HG02870 (cell line): ENCODE measurements around the gene BAIAP2L1.
A peak's percentile ranks its signal among the peaks of the same experiment; 100 is the strongest.

Experiments
- ATAC-seq: cut with Tn5 transposase; IDR thresholded peaks from one replicate; pipeline ENCODE4 v1.9.1; 2021; ENCODE audit warnings: mild to moderate bottlenecking, moderate library complexity; ENCODE audit not compliant: unreplicated experiment

The BAIAP2L1 gene

DNA sequence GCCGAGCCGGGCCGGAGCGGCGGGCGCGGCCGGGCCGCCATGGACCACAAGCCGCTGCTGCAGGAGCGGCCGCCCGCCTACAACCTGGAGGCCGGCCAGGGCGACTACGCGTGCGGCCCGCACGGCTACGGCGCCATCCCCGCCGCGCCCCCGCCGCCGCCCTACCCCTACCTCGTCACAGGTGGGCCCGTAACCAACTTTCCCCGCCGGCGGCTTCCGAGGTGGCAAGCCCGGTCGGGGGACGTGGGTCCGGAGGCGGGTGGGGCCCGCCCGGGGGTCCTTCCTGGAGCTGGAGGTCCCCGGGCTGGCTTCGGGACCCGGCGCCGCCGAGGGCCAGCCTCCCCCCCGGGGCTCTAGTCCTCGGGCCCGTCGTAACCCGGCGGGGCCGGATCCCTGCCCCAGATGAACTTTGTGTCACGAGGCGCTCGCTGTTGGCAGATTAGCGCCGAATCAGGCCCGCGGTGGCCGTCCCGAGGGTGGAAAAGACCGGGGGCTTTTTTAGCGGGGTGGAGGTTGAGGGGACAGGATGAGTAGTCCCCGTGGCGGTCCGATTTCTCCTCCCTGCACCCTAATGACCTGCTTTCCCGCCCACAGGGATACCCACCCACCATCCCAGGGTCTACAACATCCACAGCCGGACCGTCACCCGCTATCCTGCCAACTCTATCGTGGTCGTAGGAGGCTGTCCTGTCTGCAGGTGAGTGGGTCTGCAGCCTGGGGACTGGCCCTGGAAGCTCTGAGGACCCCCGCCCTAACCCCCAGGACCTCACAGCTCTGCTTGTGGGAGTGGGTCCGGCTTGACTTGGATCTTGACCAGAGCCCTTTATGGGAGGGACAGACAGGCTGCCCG is 118.9 kb downstream of the BAIAP2L1 start:
- peak; percentile 30 for ATAC-seq

DNA sequence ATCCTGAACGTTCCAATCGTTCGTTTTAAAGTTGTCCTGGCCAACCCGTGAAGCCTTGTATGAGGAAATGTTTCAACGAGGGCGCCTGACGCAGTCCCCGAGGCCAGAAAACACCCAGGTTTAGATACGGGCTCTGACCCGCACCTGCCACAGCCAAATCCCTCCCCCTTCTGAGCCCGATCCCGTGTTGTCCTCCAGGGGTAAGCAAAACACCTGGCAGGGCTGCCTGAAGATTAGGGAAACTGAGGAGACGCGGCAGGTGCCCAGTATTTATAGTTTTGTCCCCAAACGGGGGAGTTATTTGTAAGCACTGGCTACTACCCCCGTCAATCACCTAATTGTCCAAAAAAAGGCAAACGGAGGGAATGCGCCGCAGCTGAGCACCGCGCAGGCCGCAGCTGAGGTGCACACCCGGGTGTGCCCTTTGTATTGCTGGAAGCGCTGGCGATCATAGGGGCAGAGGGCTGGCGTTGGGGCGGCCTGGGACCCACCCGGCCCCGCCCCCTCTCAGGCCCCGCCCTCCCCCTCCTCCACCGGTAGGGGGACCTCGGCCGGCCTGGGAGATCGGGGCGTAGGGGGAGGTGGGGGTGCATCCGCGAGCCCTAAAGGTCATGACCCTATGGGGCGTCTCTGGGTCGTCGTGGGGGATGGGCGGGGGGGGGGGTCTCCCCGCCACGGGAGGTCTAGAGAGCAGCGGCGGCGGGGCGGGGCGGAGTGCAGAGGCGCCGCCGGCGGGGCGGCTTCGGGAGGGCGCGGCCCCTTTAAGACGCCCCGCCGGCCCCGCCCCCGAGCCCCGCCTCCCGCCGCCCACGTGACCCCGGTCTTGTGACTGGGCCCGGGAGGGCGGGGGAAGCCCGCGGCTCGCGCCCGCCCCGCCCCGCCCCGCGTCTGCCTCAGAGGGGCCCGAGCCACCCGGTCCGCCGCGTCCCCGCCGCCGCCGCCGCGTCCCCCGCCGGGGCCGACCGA is 119.8 kb downstream of the BAIAP2L1 start, which contains the start of gene BRI3:
Gene BRI3 (plus strand): TSS at position 896 of the 966 bp plus-strand sequence. CDS start 110 bp downstream, outside the sequence.
- peak; percentile 77 for ATAC-seq

DNA sequence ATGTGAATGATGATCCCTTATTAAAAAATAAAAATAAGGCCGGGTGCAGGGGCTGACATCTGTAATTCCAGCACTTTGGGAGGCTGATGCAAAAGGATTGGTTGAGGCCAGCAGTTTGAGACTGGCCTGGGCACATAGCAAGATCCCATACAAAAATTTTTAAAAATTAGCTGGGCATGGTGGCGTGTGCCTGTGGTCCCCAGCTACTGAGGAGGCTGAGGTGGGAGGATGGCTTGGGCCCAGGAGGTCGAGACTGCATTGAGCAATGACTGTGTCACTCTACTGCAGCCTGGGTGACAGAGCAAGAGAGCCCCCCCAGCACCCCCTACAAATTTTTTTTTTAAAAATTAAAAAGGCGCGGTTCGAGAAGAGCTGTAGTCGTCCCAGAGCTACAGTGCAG is 120.6 kb downstream of the BAIAP2L1 start:
- no peak for ATAC-seq

DNA sequence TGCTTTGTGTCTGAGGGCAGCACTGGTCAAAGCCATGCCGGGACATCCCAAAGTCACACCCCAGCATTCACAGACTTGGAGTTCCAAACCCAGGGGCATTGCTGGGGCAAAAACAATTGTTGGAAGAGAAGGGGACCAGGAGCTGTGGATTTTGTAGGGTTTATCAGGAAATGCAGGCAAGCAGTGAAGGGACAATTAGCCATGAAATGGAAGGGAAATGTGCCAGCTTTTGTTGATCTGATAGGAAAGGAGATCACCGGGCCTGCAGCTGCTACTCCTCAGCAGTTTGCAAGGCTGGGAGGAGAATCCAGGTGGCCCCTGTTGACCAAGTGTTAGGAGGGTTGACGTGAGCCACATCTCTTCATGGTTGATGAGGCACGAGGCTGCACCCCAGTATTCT is 122.0 kb downstream of the BAIAP2L1 start:
- ATAC-seq: no peak

DNA sequence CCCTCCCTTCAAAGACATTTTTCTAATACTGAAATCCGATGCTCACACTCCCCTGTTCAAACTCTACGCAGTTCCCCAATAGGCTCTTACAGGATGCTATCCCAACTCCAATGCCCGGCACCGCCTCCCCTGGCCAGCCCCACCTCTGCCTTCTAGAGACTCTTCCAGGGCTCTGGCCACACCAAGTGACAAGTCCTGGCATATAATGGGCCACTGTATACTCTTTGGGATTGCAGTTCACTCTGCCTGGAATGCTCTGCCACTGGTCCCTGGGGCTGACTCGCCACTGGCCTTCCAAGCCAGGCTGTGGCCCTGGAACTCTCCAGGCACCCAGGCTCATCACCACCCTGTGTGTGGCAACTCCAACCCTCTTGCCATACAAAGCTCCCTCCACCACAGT is 122.5 kb downstream of the BAIAP2L1 start:
- no peak for ATAC-seq

DNA sequence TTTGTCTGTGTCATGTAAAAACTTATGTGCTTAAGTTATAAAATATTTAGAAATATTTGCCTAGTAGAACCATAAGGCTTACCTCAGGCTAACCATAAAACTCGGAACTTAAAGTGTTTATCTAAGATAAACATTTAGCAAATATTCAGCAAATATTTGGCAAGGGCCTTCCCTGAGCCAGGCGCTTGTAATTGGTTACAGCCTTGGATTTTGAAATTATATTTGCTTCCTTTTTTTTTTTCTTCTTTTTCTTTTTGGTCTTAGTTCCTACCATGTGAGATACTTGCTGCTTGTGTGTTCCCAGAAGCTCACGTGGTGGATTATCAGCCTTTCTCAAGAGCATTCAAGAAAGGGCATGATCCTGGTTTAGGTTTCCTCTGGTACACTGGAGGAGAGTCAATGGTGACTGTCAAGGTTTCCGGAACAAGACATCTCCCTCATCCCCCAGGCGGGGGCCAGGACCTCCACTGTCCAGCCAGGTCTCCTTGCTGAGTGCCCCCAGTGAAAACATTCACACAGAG is 124.6 kb downstream of the BAIAP2L1 start:
- no peak for ATAC-seq

DNA sequence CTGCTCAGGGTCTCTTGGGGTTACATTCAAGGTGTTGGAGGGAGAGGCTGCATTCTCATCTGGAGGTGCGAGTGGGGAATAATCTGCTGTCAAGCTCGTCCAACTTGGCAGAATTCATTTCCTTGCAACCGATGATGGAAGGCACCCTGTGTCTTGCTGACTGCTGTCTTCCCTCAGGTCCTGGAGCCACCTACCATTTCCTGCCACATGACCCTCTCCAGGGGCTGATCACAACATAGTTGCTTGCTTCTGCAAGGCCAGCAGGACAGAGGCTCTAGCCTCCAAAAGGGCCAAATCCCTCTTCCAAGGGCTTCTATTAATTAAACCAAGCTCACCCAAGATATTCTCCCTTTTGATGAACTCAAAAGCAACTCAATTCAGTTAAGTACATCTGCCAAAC is 133.6 kb downstream of the BAIAP2L1 start:
- no peak for ATAC-seq

DNA sequence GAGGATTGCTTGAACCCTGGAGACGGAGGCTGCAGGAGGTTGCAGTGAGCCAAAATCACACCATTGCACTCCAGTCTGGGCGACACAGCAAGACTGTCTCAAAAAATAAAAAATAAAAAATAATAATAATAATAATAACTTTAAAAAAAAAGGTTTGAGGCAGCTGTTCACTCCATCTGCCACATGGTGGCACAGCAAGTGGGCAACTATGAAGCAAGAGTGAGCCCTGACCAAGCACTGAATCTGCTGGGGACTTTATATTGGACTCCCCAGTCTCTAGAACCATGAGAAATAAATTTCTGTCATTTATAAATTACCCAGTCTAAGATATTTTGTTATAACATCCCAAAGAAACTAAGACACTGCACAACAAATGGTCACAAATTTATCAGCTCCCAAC is 134.1 kb downstream of the BAIAP2L1 start:
- no peak for ATAC-seq

DNA sequence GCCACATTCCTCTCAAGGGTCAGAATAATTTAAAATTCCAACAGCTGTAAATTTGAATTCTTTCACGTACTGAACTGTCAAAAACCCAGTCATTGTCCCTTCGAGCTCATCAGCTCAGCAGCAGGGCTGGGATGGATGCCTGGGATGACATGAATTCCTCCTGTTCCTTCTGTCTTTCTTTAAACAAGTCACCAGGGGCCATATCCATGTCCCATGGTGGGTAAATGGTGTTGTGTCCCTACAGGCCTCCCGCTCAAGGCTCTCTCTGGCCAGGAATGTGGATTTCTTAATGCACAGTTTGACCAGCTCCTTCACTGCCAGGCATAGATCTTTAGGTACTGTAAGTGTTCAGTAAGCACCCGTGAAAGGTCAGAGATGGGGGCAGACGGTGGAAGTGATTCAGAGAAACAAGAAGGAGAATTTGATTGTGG is 135.0 kb downstream of the BAIAP2L1 start:
- no peak for ATAC-seq

DNA sequence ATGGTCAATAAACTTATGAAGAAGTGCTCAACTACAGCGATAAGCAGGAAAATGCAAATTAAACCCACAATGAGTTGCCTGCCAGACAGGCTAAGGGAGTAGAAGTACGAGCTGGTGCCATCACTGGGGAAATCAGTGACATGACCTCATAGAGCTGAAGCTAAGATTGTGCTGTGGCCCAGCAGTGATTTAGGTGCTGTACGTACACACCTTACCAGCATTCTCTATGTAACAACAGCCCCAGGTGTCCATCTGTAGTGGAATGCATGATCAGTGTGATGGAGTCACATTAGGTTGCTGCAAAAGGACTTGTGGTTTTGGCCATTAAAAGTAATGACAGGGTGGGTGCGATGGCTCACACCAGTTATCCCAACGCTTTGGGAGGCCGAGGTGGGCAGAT is 143.2 kb downstream of the BAIAP2L1 start:
- ATAC-seq: no peak

DNA sequence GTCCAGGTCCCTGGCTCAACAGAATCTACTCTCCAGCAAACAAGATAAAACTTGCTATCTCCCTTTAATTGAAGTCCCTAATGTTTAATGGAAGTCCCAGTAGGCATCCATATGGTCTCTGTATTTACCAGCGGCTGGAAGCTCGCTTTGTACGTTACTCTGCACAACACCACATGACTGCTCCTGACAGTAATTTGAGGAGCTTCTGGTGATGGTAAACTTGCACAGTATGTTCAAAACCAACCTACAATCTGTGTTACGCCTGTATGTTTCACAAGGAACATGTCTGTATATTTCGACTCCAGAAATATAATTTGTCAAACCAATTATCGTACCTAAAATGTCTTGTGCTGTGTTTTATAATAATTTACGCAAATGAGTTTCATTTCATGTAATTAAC is 144.5 kb downstream of the BAIAP2L1 start:
- ATAC-seq: no peak

DNA sequence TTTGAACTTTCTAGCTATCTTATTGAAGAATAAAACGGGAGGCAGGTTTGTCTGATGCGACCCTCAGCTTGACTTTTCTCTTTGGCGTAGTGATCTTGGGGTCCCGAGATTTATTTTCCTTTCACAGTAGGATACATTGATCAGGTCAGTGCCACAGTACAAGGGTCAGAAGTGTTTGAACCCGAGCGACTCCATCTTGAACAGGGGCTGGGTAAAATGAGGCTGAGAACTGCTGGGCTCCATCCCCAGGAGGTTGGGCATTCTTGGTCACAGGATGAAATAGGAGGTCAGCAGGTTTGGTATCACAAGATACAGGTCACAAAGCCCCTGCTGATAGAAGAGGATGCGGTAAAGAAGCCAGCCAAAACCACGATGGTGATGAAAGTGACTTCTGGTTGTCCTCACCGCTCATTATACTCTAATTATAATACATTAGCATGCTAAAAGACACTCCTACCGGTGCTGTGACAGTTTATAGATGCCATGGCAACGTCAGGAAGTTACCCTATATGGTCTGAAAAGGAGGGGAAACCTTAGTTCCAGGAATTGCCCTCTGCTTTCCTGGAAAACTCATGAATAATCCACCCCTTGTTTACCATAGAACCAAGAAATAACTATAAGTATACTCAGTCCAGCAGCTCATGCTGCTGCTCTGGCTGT is 145.8 kb downstream of the BAIAP2L1 start:
- no peak for ATAC-seq

DNA sequence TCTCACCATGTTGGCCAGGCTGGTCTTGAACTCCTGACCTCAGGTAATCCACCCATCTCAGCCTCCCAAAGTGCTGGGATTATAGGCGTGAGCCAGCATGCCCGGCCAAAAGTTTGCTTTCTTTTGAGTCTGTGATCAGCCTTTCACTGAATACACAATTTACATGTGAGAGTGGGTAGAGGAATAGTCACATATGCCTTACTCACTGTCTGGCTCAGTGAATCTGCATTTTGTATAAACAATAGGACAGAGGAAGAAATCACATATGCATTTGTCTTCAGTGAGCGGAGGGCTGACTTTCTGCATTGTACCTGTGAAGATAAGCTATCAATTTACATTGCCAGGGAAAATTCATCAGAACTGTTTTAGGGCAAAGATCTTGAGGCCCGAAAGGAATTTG is 146.4 kb downstream of the BAIAP2L1 start:
- ATAC-seq: no peak

DNA sequence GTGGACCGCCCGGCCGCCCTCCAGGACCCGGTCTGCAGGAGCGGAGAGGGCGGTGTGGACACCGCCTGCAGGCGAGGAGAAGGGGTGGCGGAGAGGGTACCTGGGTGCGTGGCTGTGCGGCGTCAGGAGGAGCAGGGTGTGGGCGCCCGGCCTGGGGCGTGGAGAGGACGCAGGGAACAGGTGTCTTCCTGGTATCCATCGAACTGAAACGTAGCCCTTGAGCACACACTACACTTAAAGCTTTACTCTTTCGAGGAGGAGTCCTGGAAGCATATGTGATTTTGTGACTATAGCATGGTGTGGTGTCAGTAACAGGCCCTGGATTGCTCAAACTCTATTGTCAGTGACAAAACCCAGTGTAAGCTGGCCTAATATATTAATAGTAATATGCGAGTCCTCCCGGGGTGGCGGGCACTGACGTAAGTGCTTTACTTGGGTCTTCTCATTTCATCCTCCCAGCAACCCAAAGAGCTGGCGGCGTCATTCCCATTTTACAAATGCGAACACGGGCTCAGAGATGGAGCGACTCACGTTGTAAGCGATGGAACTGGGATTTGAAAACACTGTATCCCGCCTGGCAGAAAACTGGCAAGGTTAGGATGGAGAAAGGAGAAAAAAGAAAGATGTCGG is 148.3 kb downstream of the BAIAP2L1 start:
- peak; percentile 25 for ATAC-seq

DNA sequence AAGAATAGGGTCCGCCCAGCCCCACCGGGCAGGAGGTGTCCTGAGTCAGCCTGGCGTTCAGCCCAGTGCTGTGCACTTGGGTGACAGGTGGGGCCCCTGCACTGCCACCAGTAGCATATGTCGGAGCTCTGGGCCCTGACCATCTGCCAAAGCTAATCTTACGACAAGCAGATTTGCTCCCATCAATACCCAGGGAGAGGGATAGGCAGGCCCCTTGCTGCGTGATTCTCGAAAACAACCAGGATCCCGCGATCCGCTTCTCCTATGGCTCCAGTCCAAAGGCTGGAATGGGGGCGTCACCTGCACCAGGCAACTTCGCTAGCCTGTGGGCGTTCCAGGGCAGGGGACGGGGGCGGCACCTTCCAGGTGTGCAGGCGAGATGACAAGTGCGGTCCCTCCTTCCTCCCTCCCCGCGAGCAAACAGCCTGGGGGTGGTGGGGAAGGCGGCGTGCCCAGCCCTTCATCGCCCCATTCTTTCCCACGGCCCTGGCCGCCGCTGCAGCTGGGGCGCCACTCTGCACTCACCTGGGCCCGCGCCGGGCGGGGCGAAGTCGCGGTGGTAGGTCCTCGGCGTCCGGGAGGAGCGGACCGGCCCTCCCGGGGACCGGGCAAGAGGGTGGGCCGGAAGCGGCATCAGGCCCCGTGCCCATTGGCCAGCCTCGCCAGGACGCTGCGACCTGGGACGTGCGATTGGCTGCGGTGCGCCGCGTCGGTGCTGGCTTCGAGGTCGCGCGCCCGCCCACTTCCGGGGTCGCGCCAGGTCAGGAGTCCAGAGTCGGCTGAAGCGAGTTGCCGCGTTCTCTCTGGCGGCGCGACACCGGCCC is 149.1 kb downstream of the BAIAP2L1 start, which contains the start of gene TECPR1:
Gene TECPR1 (minus strand): TSS at position 632 of the 824 bp plus-strand sequence. CDS start 6,086 bp downstream, outside the sequence.
- ATAC-seq: peak; percentile 96

DNA sequence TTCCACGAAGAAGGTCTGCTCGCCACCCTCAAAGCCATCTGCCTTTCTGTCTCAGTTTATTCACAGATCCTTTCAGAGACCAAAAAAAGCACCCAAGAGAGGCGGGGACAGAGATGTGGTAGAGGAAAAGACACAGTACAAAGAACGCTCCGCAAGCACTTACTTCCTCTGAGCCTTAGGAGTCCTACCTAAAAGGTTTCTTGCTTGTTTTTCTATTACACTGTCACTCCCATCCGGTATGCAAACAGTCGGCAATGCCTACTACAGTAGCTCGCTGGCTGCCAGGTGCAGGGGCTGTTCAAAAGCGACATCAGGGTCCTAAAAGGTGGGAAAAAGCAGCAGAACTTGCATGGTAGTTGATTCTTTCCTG is 149.7 kb downstream of the BAIAP2L1 start:
- ATAC-seq: peak; percentile 16

DNA sequence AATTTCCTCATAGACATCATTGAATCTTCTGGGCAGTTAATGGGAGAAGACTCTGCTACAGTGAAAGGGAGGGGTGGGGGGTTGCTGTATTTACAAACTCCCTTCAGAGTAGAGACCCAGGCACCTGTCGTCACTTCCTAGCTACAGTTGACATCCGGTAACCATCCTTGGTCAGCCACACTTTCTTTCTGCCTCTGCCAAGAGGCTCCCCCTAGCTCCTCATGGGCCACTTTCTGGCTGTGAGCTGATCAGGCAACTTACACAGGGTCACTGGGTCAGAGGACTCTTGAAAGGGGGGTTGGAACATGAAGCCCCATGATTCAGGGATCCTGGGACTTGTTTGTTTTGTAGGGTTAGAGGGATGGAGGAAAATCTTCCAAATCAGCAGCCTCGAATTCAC is 150.1 kb downstream of the BAIAP2L1 start:
- ATAC-seq: no peak

DNA sequence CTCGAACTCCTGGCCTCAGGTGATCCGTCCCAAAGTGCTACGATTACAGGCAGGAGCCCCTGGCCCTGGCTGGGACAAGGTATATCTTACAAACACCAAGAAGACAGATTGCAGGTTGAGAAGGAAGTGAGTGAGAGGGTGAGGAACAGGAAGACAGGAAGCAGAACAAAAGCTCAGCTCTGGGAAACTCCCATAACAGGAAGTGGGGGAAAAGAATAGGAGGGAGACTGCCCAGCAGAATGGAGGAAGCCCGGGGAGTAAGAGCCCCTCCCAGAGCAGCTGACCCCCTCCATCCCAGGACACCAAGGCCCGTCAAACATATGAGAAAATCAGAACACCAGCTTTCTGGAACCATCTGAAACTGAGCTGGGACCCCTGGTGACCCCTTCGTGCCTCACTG is 151.8 kb downstream of the BAIAP2L1 start:
- no peak for ATAC-seq

DNA sequence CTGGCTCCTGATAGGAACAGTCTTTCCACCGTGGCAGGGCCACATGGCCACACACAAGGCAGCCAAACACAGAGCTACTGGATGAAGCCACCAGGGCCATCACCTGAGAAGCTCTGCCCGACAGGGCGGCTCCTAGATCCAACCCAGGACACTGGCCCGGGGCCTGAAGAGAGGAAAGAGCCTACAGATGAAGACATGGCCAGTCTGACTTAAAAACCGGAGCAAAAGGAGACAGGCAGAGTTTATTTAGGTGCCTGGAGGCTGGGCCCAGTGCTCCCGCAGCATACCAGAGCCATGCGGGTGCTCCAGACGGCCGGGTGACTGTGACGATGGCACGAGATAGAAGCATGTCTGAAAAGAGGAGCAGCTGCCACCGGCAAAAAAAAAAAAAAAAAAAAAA is 152.7 kb downstream of the BAIAP2L1 start:
- ATAC-seq: no peak
